ENCODE results near the gene EVL.
"Not testable (repeated sequence)": the region's sequence is repeated elsewhere in the genome, so short reads cannot be mapped to it uniquely, and the experiment has no call there.

Gene EVL

GRCh38 chr14:100149851-100150611 lies 84.8 kb downstream of the EVL start:
- peak; percentile 39 for DNase-seq

GRCh38 chr14:100150932-100151587 lies 85.8 kb downstream of the EVL start:
- DNase-seq = no peak

GRCh38 chr14:100152091-100152490 lies 86.9 kb downstream of the EVL start:
- DNase-seq = no peak

- no peak for DNase-seq
Measured at GRCh38 chr14:100153560-100153959, 88.3 kb downstream of the EVL start.

- DNase-seq = peak; percentile 45
Measured at GRCh38 chr14:100155049-100155621, 89.9 kb downstream of the EVL start.

- DNase-seq = peak; percentile 23
Measured at GRCh38 chr14:100155756-100156616, 90.8 kb downstream of the EVL start.

- DNase-seq = no peak
Measured at GRCh38 chr14:100156776-100157175, 91.6 kb downstream of the EVL start.

GRCh38 chr14:100157548-100158232 lies 92.5 kb downstream of the EVL start:
- not testable (repeated sequence) for DNase-seq

GRCh38 chr14:100158566-100159093 lies 93.4 kb downstream of the EVL start:
- DNase-seq = no peak

- peak; percentile 37 for DNase-seq
Measured at GRCh38 chr14:100159094-100159864, 94.1 kb downstream of the EVL start, which contains the start of gene DEGS2. TSS of gene DEGS2 (minus strand) at chr14:100159645. CDS start at chr14:100159587, 58 bp downstream.

GRCh38 chr14:100159865-100160533 lies 94.8 kb downstream of the EVL start:
- DNase-seq = no peak

- no peak for DNase-seq
Measured at GRCh38 chr14:100160534-100160916, 95.3 kb downstream of the EVL start.

GRCh38 chr14:100165376-100165775 lies 100.2 kb downstream of the EVL start:
- no peak for DNase-seq

- no peak for DNase-seq
Measured at GRCh38 chr14:100165831-100166440, 100.7 kb downstream of the EVL start.

GRCh38 chr14:100168506-100168905 lies 103.3 kb downstream of the EVL start:
- no peak for DNase-seq

GRCh38 chr14:100170880-100171279 lies 105.7 kb downstream of the EVL start:
- no peak for DNase-seq

- DNase-seq = no peak
Measured at GRCh38 chr14:100172811-100173210, 107.6 kb downstream of the EVL start.

GRCh38 chr14:100173353-100173752 lies 108.1 kb downstream of the EVL start:
- no peak for DNase-seq

GRCh38 chr14:100176811-100177327 lies 111.6 kb downstream of the EVL start:
- DNase-seq = no peak

- no peak for DNase-seq
Measured at GRCh38 chr14:100178691-100179090, 113.5 kb downstream of the EVL start.
